ENCODE measurements around the gene DNTT.

The DNTT gene

GRCh38 chr10:96304230-96304629 is at the start of gene DNTT:
Gene DNTT (plus strand): TSS chr10:96304434. CDS start chr10:96304498, 64 bp downstream.
- DNase-seq (ENCODE audit: low read depth), result no peak

- no peak for DNase-seq (ENCODE audit: low read depth)
These were observed 49.3 kb upstream of the DNTT start for GRCh38 chr10:96254976-96255375.

GRCh38 chr10:96255549-96256333 is 48.5 kb upstream of the DNTT start:
- no peak for DNase-seq (ENCODE audit: low read depth)

- no peak for DNase-seq (ENCODE audit: low read depth)
These were observed 46.3 kb upstream of the DNTT start for GRCh38 chr10:96257944-96258343.

GRCh38 chr10:96259150-96259549 is 45.1 kb upstream of the DNTT start:
- DNase-seq (ENCODE audit: low read depth), result no peak

- DNase-seq (ENCODE audit: low read depth), result no peak
These were observed 44.2 kb upstream of the DNTT start for GRCh38 chr10:96260014-96260413.

- DNase-seq (ENCODE audit: low read depth), result no peak
These were observed 43.1 kb upstream of the DNTT start for GRCh38 chr10:96261132-96261531.

- DNase-seq (ENCODE audit: low read depth), result no peak
These were observed 42.3 kb upstream of the DNTT start for GRCh38 chr10:96261930-96262329.

GRCh38 chr10:96263176-96263575 is 41.1 kb upstream of the DNTT start:
- DNase-seq (ENCODE audit: low read depth), result no peak

GRCh38 chr10:96263669-96264068 is 40.6 kb upstream of the DNTT start:
- DNase-seq (ENCODE audit: low read depth), result no peak

GRCh38 chr10:96264938-96265337 is 39.3 kb upstream of the DNTT start:
- no peak for DNase-seq (ENCODE audit: low read depth)

- no peak for DNase-seq (ENCODE audit: low read depth)
These were observed 38.0 kb upstream of the DNTT start for GRCh38 chr10:96266118-96266770.

- DNase-seq (ENCODE audit: low read depth), result no peak
These were observed 37.0 kb upstream of the DNTT start for GRCh38 chr10:96267234-96267705.

- DNase-seq (ENCODE audit: low read depth), result no peak
These were observed 35.8 kb upstream of the DNTT start for GRCh38 chr10:96268341-96268909.

GRCh38 chr10:96269438-96270300 is 34.6 kb upstream of the DNTT start:
- DNase-seq (ENCODE audit: low read depth), result no peak

GRCh38 chr10:96270571-96270970 is 33.7 kb upstream of the DNTT start:
- no peak for DNase-seq (ENCODE audit: low read depth)

- DNase-seq (ENCODE audit: low read depth), result no peak
These were observed 33.0 kb upstream of the DNTT start, which contains the start of gene BLNK for GRCh38 chr10:96271016-96271815. Gene BLNK (minus strand): TSS chr10:96271569. CDS start chr10:96271398, 171 bp downstream.

GRCh38 chr10:96272316-96273280 is 31.6 kb upstream of the DNTT start:
- DNase-seq (ENCODE audit: low read depth), result no peak

- DNase-seq (ENCODE audit: low read depth), result no peak
These were observed 28.4 kb upstream of the DNTT start for GRCh38 chr10:96275685-96276418.
